GM12878 (cell line): ENCODE data around the gene TEX54. TPM values are rescaled to one million over a fixed set of nuclear protein-coding genes. Genes with fewer than 3 reads are reported as not detected.

Experiments
- HCFC1 ChIP-seq: fragments of 150-350 bp; IDR thresholded peaks from 2 replicates; pipeline ENCODE4 v1.6.1; 2014; ENCODE audit warnings: low read length
- MTA3 ChIP-seq: IDR thresholded peaks from 2 replicates; pipeline ENCODE4 v1.6.1; 2012; ENCODE audit warnings: low read length, inconsistent platforms, borderline replicate concordance
- SIN3A ChIP-seq: IDR thresholded peaks from 2 replicates; pipeline ENCODE4 v1.6.1; 2012; ENCODE audit warnings: low read depth, low read length, improper control_type of control experiment
- polyA plus RNA-seq, 11 experiments: library from polyadenylated mRNA; depleted of rRNA in 4 of 11; unstranded in 6 of 11; stranded (reverse) in 5 of 11; fragments of >200 nt; fragmentation: Nextera tagmentation in 4 of 11; fragmentation: Illumina TruSeq in 1 of 11; extraction: Ambion mirVana in 4 of 11; extraction: Trizol in 1 of 11; gene quantifications; 1 replicate in 1 of 11; 2 replicates in 10 of 11; pipeline versions ENCODE4 v1.2.1 to v1.2.3, GENCODE V29; 2011 to 2016; ENCODE audit warnings: inconsistent platforms in 2 of 11, missing spikeins in 2 of 11, low read depth in 1 of 11
- total RNA-seq, 4 experiments: library from RNA; depleted of rRNA in 3 of 4; stranded (reverse); fragments of >200 nt in 3 of 4; fragmentation: Illumina TruSeq in 1 of 4; extraction: Trizol in 1 of 4; gene quantifications; 2 replicates each; pipeline versions ENCODE4 v1.2.1 to v1.2.3, GENCODE V29; 2013 to 2021
- TF ChIP-seq, protein P1 (sequence below): IDR thresholded peaks from 2 replicates; pipeline ENCODE4 v1.6.1; 2012; ENCODE audit warnings: improper control_type of control experiment, low read depth, low read length; ENCODE audit not compliant: insufficient replicate concordance

TEX54 gene
- total and polyA plus RNA-seq, 10 of the 15 experiments (the other 5 are each of a cell fraction or from before 2014, with no cell fraction given), result 0.38 to 0.68 (median 0.51) TPM; not detected in 7

DNA sequence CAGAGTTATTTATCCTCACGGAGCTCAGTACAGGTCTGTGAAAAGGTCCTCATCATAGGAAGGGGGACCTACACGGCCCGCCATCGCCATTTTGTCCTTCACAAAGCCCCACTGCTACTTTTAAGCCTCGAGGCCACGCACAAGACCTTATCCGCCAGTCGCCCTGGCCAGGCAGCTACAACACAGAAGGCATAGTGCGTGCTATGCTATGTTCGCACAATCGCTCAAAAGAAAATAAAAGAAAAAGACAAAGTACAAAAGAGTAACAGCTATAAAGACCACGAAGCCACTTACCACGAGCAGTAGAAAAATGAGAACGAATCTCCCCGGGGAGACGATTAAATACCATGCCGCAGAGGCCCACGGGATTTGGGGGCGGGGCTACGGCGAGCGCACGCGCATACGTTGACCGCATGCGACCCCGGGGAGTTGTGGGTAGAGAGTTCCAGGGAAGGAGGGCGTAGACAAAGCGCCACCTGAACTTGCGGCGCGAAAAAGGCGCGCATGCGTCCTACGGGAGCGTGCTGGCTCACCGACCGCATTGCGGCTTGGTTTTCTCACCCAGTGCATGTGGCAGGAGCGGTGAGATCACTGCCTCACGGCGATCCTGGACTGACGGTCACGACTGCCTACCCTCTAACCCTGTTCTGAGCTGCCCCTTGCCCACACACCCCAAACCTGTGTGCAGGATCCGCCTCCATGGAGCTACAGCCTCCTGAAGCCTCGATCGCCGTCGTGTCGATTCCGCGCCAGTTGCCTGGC lies 23.1 kb upstream of the TEX54 start (continued):
- TF ChIP-seq, protein P1, sequence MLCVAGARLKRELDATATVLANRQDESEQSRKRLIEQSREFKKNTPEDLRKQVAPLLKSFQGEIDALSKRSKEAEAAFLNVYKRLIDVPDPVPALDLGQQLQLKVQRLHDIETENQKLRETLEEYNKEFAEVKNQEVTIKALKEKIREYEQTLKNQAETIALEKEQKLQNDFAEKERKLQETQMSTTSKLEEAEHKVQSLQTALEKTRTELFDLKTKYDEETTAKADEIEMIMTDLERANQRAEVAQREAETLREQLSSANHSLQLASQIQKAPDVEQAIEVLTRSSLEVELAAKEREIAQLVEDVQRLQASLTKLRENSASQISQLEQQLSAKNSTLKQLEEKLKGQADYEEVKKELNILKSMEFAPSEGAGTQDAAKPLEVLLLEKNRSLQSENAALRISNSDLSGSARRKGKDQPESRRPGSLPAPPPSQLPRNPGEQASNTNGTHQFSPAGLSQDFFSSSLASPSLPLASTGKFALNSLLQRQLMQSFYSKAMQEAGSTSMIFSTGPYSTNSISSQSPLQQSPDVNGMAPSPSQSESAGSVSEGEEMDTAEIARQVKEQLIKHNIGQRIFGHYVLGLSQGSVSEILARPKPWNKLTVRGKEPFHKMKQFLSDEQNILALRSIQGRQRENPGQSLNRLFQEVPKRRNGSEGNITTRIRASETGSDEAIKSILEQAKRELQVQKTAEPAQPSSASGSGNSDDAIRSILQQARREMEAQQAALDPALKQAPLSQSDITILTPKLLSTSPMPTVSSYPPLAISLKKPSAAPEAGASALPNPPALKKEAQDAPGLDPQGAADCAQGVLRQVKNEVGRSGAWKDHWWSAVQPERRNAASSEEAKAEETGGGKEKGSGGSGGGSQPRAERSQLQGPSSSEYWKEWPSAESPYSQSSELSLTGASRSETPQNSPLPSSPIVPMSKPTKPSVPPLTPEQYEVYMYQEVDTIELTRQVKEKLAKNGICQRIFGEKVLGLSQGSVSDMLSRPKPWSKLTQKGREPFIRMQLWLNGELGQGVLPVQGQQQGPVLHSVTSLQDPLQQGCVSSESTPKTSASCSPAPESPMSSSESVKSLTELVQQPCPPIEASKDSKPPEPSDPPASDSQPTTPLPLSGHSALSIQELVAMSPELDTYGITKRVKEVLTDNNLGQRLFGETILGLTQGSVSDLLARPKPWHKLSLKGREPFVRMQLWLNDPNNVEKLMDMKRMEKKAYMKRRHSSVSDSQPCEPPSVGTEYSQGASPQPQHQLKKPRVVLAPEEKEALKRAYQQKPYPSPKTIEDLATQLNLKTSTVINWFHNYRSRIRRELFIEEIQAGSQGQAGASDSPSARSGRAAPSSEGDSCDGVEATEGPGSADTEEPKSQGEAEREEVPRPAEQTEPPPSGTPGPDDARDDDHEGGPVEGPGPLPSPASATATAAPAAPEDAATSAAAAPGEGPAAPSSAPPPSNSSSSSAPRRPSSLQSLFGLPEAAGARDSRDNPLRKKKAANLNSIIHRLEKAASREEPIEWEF, result no peak
- peak; percentile 50; the same call in 1 of the 2 replicates for TF ChIP-seq HCFC1
- TF ChIP-seq SIN3A, result peak; percentile 92
- TF ChIP-seq MTA3, result peak; percentile 51; the same call in 1 of the 2 replicates
